ENCODE data around the gene TSPEAR. TPM values are rescaled to one million over a fixed set of nuclear protein-coding genes. Genes with fewer than 3 reads are reported as not detected.

TSPEAR gene
- total and polyA plus RNA-seq, 5 donors, result 0.29 to 4.6 (median 1.4) TPM

DNA sequence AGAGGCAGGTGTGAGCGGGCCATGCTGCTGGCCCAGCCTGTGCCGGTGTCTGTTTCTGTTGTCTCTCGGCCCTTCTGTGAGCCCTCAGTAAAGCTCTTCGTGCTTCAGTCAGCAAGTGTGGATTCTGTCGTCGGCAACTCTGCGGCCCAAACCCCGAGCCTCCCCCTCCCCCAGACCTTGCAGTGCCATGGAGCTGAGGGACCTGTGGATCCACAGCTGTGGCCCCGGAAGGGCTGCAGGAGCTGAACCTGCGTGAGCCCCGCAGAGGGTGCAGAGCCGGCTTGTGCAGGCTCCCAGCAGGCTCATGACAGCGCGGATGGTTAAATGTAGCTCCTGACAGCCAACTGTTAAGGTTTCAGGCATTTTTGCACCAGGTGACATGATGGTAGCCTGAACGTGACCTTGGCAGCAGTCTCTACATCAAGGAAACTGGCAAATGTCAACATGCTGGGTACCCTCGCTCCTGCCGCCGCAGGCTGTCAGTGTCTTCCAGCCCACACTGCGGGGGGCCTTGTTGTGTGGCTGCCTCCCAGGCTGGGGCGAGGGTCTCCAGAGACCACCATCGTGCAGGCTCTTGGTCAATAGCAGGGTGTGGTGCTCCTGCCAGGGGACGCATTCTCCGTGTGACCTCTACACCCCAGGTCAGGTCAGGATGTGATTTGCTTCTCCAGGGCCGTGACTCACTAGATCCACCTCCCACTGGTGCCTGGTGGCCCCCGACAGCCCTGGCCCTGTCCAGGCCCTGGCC lies 249.1 kb downstream of the TSPEAR start:
- Histone ChIP-seq H3K27ac (ENCODE audit: low read length) (no peak overlapping the region), H3K27me3 (ENCODE audit: control insufficient read depth, insufficient read depth) (no peaks in the 10 kb centered on the region), H3K9me3 (ENCODE audit: control insufficient read depth, low read length) (no peaks in the 10 kb centered on the region), H3K4me1 (ENCODE audit: control insufficient read depth, insufficient read depth, low read length) (no peaks in the 10 kb centered on the region), H3K4me3 (ENCODE audit: low read length) (no peak overlapping the region)
- ATAC-seq, result no peak
- intact Hi-C loops (cut with DNase I), result no loop called here
- no peak for DNase-seq
- 93% methylated on average over 25 of the region's 25 CpGs for WGBS

DNA sequence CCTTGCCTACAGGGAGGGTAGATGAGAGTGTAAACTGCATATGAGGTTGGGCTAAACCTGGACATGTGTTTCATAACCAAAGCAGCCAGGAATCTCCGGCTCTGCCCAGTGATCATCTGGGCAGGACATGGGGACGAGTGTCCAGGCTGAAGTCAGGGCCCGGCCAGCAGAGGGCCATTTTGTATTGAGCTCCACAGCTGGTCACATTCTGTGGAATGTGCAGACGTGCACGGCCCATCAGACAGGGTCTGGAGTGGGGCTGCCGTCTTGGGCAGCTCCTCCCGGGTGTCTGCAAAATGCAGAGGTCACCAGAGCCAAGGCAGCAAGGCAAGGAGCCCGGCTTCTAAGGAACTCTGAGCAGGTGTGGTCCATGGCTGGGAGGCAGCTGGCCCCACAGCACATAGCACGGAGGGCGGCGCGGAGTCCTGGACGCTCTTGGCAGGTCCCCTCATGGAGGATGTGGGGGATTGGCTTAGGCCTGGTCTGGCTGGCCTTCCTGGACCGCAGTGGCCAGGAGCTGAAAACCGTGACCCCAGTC lies 249.8 kb downstream of the TSPEAR start:
- DNase-seq (peak in 1 of 3 donors; percentile 63), ATAC-seq (peak; percentile 52 to 71)
- H3K27me3 ChIP-seq (ENCODE audit: control insufficient read depth, insufficient read depth), result no peaks in the 10 kb centered on the region
- no peak overlapping the region for H3K4me3 ChIP-seq (ENCODE audit: low read length)
- intact Hi-C loops (cut with DNase I), result no loop called here
- H3K27ac ChIP-seq (ENCODE audit: low read length), result no peak overlapping the region
- 52% methylated on average over 15 of the region's 15 CpGs for WGBS
- no peaks in the 10 kb centered on the region for H3K4me1 ChIP-seq (ENCODE audit: control insufficient read depth, insufficient read depth, low read length)
- no peaks in the 10 kb centered on the region for H3K9me3 ChIP-seq (ENCODE audit: control insufficient read depth, low read length)

DNA sequence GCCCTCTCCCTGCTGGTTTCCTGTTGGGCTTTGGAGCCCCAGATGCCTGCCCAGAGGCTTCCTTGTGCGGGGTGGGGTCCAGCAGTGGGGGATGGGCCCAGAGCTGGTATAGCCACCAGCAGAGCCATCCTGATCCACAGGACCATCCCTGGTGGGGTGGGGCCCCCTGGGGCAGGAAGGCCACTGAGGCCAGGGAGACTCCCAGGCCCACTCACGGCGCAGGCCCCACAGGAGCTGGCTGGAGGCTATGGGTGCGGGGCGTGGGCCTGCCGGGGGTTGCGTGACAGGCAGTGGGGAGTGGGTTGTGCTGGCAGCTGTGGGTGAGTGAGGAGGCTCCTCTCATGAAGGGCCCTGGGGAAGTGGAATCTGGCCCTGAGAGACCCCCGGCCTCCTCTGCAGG lies 250.4 kb downstream of the TSPEAR start:
- no peak overlapping the region for H3K27ac ChIP-seq (ENCODE audit: low read length)
- H3K27me3 ChIP-seq (ENCODE audit: control insufficient read depth, insufficient read depth), result no peaks in the 10 kb centered on the region
- no peak for ATAC-seq
- no peak for DNase-seq
- H3K4me3 ChIP-seq (ENCODE audit: low read length), result no peak overlapping the region
- no peaks in the 10 kb centered on the region for H3K4me1 ChIP-seq (ENCODE audit: control insufficient read depth, insufficient read depth, low read length)
- intact Hi-C loops (cut with DNase I), result no loop called here
- 94% methylated on average over 8 of the region's 8 CpGs for WGBS
- no peaks in the 10 kb centered on the region for H3K9me3 ChIP-seq (ENCODE audit: control insufficient read depth, low read length)

DNA sequence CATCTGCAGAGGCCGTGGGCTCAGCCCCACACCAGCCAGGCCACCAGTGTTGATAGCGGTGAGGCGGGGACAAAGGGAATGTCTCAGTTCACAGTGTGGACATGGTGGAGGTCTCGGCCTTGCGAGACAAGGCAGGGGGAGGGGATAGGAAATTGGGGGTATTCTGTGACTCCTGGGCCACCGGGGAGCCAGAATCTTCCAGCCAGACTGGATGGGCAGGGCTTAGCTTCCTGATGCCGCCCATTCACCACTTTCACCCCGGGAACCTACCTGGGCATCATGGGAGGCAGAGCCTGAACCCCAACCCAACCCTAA lies 251.0 kb downstream of the TSPEAR start:
- Histone ChIP-seq H3K4me1 (ENCODE audit: control insufficient read depth, insufficient read depth, low read length) (no peaks in the 10 kb centered on the region), H3K27me3 (ENCODE audit: control insufficient read depth, insufficient read depth) (no peaks in the 10 kb centered on the region), H3K4me3 (ENCODE audit: low read length) (no peak overlapping the region), H3K27ac (ENCODE audit: low read length) (no peak overlapping the region), H3K9me3 (ENCODE audit: control insufficient read depth, low read length) (no peaks in the 10 kb centered on the region)
- intact Hi-C loops (cut with DNase I), result no loop called here
- ATAC-seq, result no peak
- 93% methylated on average over 8 of the region's 8 CpGs for WGBS
- no peak for DNase-seq

DNA sequence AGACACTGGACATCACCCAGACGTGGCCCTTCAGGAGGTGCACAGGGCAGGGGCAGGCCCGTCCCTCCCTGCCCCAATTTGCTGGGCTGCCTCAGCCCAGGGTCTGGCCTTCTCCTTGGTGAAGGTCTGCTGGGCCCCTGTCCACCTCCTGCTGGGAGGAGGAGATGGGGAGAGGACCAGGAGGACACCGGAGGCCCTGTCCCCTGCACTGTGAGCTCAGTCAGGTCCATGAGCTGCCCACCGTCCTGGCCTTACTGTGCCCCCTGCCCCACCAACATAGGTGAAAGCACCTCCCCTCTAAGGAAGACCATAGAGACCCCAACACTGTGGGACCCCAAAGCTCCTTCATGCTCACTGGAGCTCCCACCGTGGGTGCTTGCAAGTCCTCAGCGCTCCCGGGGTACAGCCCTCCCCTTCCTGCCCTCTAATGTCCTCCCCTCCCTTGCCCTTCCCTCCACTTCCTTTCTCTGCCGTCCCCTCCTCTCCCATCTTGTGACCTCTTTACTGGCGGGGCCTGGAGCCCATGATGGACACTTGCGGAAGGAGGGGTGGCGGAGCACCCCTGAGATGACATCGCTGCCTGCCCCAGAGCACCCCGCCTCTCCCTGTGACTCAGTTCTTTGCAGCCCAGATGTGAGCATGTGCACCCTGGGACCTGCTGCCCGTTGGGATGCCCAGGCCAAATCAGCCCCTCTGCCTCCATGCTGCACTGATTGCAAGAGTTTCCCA lies 251.5 kb downstream of the TSPEAR start:
- 80% methylated on average over 14 of the region's 14 CpGs for WGBS
- DNase-seq (no peak), ATAC-seq (no peak)
- intact Hi-C loops (cut with DNase I), result no loop called here
- Histone ChIP-seq H3K9me3 (ENCODE audit: control insufficient read depth, low read length) (no peaks in the 10 kb centered on the region), H3K4me3 (ENCODE audit: low read length) (no peak overlapping the region), H3K27me3 (ENCODE audit: control insufficient read depth, insufficient read depth) (no peaks in the 10 kb centered on the region), H3K4me1 (ENCODE audit: control insufficient read depth, insufficient read depth, low read length) (no peaks in the 10 kb centered on the region), H3K27ac (ENCODE audit: low read length) (no peak overlapping the region)

DNA sequence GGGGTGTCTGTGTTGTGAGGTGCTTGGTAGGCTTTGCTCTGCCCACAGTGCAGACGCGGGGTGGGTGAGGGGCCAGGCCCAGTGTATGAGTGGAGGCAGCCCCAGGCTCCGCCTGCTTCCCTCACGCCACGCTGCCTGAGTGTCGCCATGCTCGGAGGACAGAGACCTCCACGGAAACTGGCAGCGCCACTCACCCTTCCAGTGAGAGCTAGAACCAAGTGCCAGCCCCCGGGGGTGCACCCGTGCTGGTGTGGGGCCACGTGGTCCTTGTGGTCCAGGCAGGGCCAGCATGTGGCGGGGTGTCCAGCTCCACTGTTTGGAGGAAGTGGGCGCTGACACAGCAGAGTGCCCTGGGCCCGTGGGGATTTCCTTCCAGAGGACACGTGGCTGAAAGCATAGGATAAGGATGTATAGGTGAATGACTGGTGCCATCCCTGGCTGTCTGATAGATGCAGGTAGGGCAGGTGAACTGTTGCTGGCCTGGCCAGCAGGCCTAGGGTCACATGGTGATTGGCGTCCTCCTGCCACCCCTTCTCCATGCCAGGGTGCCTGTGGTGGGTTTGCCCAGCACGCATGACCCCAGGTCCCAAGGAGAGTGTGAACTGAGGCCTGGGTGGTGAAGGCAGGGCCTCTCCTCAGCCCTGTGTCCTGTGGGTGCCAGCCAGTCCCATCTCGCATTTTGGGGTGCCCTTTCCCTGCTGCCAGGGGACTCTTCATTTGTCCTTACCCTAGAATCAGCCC lies 252.2 kb downstream of the TSPEAR start:
- no peaks in the 10 kb centered on the region for H3K9me3 ChIP-seq (ENCODE audit: control insufficient read depth, low read length)
- DNase-seq (peak in 1 of 3 donors; percentile 59), ATAC-seq (no peak)
- 92% methylated on average over 19 of the region's 19 CpGs for WGBS
- H3K4me1 ChIP-seq (ENCODE audit: control insufficient read depth, insufficient read depth, low read length), result no peaks in the 10 kb centered on the region
- no peaks in the 10 kb centered on the region for H3K27me3 ChIP-seq (ENCODE audit: control insufficient read depth, insufficient read depth)
- H3K4me3 ChIP-seq (ENCODE audit: low read length), result no peak overlapping the region
- no peak overlapping the region for H3K27ac ChIP-seq (ENCODE audit: low read length)
- intact Hi-C loops (cut with DNase I), result no loop called here

DNA sequence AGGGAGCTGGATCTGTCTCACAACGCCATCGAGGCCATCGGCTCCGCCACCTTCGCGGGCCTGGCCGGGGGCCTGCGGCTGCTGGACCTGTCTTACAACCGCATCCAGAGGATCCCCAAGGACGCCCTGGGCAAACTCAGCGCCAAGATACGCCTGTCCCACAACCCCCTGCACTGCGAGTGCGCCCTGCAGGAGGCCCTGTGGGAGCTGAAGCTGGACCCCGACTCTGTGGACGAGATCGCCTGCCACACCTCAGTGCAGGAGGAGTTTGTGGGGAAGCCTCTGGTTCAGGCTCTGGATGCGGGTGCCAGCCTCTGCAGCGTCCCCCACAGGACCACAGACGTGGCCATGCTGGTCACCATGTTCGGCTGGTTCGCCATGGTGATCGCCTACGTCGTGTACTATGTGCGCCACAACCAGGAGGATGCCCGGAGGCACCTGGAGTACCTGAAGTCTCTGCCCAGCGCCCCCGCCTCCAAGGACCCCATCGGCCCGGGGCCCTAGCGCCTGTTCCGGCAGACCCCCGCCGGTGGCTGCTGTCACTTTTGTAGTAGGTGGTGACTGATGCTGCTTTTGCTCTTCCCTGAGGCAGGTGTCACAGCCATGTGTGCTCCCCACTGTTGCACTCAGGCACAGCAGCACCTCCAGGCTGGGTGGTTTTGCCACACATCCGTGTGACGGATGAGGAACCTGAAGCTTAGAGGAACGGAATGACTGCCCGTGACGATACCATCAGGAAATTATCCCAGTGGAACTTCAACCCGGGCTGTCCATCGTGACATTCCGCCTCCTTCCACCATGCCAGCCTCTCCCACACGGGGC lies 254.2 kb downstream of the TSPEAR start:
- intact Hi-C loops (cut with DNase I), result no loop called here
- H3K9me3 ChIP-seq (ENCODE audit: control insufficient read depth, low read length), result no peaks in the 10 kb centered on the region
- no peaks in the 10 kb centered on the region for H3K4me1 ChIP-seq (ENCODE audit: control insufficient read depth, insufficient read depth, low read length)
- no peak overlapping the region for H3K4me3 ChIP-seq (ENCODE audit: low read length)
- no peaks in the 10 kb centered on the region for H3K27me3 ChIP-seq (ENCODE audit: control insufficient read depth, insufficient read depth)
- no peak overlapping the region for H3K27ac ChIP-seq (ENCODE audit: low read length)
- 96% methylated on average over 44 of the region's 44 CpGs for WGBS
- DNase-seq (peak in 2 of 3 donors; percentile 55 to 57), ATAC-seq (no peak)

DNA sequence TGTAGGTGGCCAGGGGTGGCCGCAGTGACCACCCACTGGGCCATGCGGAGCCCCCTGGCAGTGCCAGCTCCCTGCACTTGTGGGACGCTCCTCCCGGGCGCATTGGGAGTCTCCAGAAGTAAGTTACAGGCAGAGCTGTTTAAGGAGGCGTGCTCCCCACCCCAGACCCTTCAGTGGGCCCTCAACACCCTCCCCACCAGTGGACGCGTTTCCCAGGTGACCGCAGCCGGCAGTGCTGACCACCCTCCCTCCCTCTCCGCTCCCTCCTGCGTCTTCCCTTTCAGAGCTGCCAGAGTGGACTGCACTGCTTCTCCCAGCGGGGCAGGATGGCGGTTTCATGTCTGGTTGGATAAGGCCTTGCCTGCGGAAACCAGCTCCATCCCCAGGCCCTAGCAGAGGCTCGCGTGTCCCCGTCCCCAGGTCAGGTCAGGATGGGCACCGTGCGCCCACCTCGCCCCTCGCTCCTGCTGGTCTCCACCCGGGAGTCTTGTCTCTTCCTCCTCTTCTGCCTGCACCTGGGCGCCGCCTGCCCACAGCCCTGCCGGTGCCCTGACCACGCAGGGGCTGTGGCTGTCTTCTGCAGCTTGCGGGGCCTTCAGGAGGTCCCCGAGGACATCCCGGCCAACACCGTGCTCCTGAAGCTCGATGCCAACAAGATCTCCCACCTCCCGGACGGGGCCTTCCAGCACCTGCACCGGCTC lies 255.0 kb downstream of the TSPEAR start:
- Histone ChIP-seq H3K9me3 (ENCODE audit: control insufficient read depth, low read length) (no peaks in the 10 kb centered on the region), H3K4me3 (ENCODE audit: low read length) (peak overlapping the region; percentile 90), H3K27ac (ENCODE audit: low read length) (no peak overlapping the region), H3K4me1 (ENCODE audit: control insufficient read depth, insufficient read depth, low read length) (no peaks in the 10 kb centered on the region), H3K27me3 (ENCODE audit: control insufficient read depth, insufficient read depth) (no peaks in the 10 kb centered on the region)
- intact Hi-C loops (cut with DNase I), result no loop called here
- DNase-seq, result peak in 2 of 3 donors; percentile 40 to 53
- ATAC-seq, result peak in 1 of 2 donors; percentile 3
- 80% methylated on average over 35 of the region's 35 CpGs for WGBS

DNA sequence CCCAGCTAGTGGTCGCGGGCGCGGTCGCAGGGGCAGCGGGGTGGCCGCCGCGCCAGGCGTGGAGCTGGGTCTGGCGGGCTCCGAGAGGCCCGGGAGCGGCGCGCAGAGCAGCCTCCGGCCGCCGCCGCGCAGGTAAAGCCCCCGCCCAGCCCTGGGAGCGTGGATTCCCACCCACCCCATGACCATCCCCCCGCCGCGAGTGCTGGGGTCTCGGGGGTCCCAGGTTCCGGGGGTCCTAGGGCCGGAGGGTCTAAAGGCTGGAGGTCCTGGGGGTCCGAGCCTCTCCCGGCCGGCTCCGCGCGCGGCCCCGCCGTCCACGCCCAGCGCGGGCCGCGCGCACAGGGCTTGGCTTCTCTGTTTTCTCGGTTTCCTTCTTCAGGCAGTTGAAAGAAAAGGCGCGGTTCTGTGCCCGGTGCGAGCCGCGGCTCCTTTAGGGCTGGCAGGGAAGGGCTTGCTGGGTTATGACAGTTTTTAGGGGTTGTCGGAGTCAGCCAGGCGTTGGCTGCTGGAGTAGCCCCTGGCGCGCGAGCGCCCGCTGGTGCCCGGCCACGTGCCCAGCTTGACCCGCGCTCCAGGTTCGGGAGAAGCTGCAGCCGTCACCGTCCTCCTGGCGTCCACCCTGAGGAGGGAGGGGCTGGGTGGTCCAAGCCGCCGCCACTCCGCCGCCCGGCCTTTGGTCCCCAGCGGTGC lies 255.7 kb downstream of the TSPEAR start:
- intact Hi-C loops (cut with DNase I), result no loop called here
- WGBS, result 1% methylated on average over 72 of the region's 72 CpGs

More for the DNA sequence above, 255.7 kb downstream of the TSPEAR start:
- DNase-seq (peak; percentile 46 to 82 (median 77)), ATAC-seq (peak; percentile 21 to 55)
- Histone ChIP-seq H3K27ac (ENCODE audit: low read length) (no peak overlapping the region), H3K4me3 (ENCODE audit: low read length) (peak overlapping the region; percentile 90), H3K9me3 (ENCODE audit: control insufficient read depth, low read length) (no peaks in the 10 kb centered on the region), H3K4me1 (ENCODE audit: control insufficient read depth, insufficient read depth, low read length) (no peaks in the 10 kb centered on the region), H3K27me3 (ENCODE audit: control insufficient read depth, insufficient read depth) (no peaks in the 10 kb centered on the region)
